NCI-H2029 (cell line): ENCODE measurements around the gene FCRLB.
"Not testable (repeated sequence)": the region's sequence is repeated elsewhere in the genome, so short reads cannot be mapped to it uniquely, and the experiment has no call there.

ENCODE experiments used
- DNase-seq: peaks from one replicate; lab custom pipeline; 2025; lab: John Stamatoyannopoulos, UW

FCRLB gene

GRCh38 chr1:161720956-161721737 lies at the start of gene FCRLB:
Gene FCRLB, plus strand, starts transcription at chr1:161721544. Its CDS starts 1,129 bp downstream, at chr1:161722673.
- no peak for DNase-seq

GRCh38 chr1:161673437-161673836 lies 47.9 kb upstream of the FCRLB start:
- DNase-seq = not testable (repeated sequence)

- DNase-seq = not testable (repeated sequence)
Measured at GRCh38 chr1:161674447-161674846, 46.9 kb upstream of the FCRLB start.

- DNase-seq = not testable (repeated sequence)
Measured at GRCh38 chr1:161674908-161675307, 46.4 kb upstream of the FCRLB start.

- DNase-seq = no peak
Measured at GRCh38 chr1:161676441-161676840, 44.9 kb upstream of the FCRLB start.

- no peak for DNase-seq
Measured at GRCh38 chr1:161676958-161677689, 44.2 kb upstream of the FCRLB start.

GRCh38 chr1:161678500-161678899 lies 42.8 kb upstream of the FCRLB start:
- no peak for DNase-seq

GRCh38 chr1:161681879-161682278 lies 39.5 kb upstream of the FCRLB start:
- no peak for DNase-seq

GRCh38 chr1:161688946-161689345 lies 32.4 kb upstream of the FCRLB start:
- DNase-seq = no peak

GRCh38 chr1:161691846-161692245 lies 29.5 kb upstream of the FCRLB start:
- DNase-seq = no peak

- not testable (repeated sequence) for DNase-seq
Measured at GRCh38 chr1:161693020-161693712, 28.2 kb upstream of the FCRLB start.

GRCh38 chr1:161698302-161698701 lies 23.0 kb upstream of the FCRLB start:
- not testable (repeated sequence) for DNase-seq

- no peak for DNase-seq
Measured at GRCh38 chr1:161702250-161702649, 19.1 kb upstream of the FCRLB start.

GRCh38 chr1:161705537-161705936 lies 15.8 kb upstream of the FCRLB start:
- DNase-seq = no peak

GRCh38 chr1:161706113-161706481 lies 15.2 kb upstream of the FCRLB start:
- no peak for DNase-seq

GRCh38 chr1:161706482-161707347 lies 14.6 kb upstream of the FCRLB start, which contains the start of gene FCRLA:
Gene FCRLA, plus strand, starts transcription at chr1:161707229. Its CDS starts 36 bp downstream, at chr1:161707265.
- no peak for DNase-seq

GRCh38 chr1:161707503-161707902 lies 13.8 kb upstream of the FCRLB start:
- DNase-seq = no peak

GRCh38 chr1:161709373-161709772 lies 12.0 kb upstream of the FCRLB start:
- DNase-seq = no peak

- DNase-seq = no peak
Measured at GRCh38 chr1:161710560-161710959, 10.8 kb upstream of the FCRLB start.

- DNase-seq = no peak
Measured at GRCh38 chr1:161718559-161719324, 2.6 kb upstream of the FCRLB start.

GRCh38 chr1:161719325-161719611 lies 2.1 kb upstream of the FCRLB start:
- DNase-seq = no peak
